ENCODE measurements around the gene MACF1. TPM values are rescaled to one million over a fixed set of nuclear protein-coding genes. Genes with fewer than 3 reads are reported as not detected.
"Not testable (repeated sequence)": the region's sequence is repeated elsewhere in the genome, so short reads cannot be mapped to it uniquely, and the experiment has no call there.

Gene MACF1
- total RNA-seq, 1 donor from 2014 or later: 222 TPM

GRCh38 chr1:39159224-39160036 lies 45.1 kb upstream of the MACF1 start:
- Histone ChIP-seq H2AFZ (replicated peaks) (no peak overlapping the region), H3K9me3 (ENCODE audit: low read depth) (no peaks in the 10 kb centered on the region), H3K27ac (peak overlapping the region; percentile 92), H3K4me2 (peak overlapping the region; percentile 86), H3K4me1 (peaks cover 63% of the 10 kb centered on the region), H3K36me3 (no peaks in the 10 kb centered on the region), H3K79me2 (ENCODE audit: low read depth) (peaks cover 100% of the 10 kb centered on the region), H3F3A (ENCODE audit: low read depth) (peaks cover 39% of the 10 kb centered on the region), H4K20me1 (ENCODE audit: low read depth) (peaks cover 58% of the 10 kb centered on the region), H3K27me3 (no peaks in the 10 kb centered on the region), H3K9ac (peak overlapping the region; percentile 56), H3K4me3 (peak overlapping the region; percentile 47)
- TF ChIP-seq CTCF (IDR thresholded peaks at IDR 0.05): no peak
- TF ChIP-seq EZH2phosphoT487 (IDR thresholded peaks at IDR 0.05): no peak
- TF ChIP-seq EZH2 (IDR thresholded peaks at IDR 0.05): no peak
- peak; percentile 51 for DNase-seq (ENCODE audit: low spot score)
- H3K27me3 Mint-ChIP-seq (ENCODE audit: insufficient read depth, low read depth): no peaks in the 10 kb centered on the region
- no peak overlapping the region for H3K4me3 Mint-ChIP-seq
- peaks cover 9% of the 10 kb centered on the region for H3K36me3 Mint-ChIP-seq
- peaks cover 60% of the 10 kb centered on the region for H3K4me1 Mint-ChIP-seq
- H3K27ac Mint-ChIP-seq: peak overlapping the region; percentile 93
- H3K9me3 Mint-ChIP-seq: peaks cover 2% of the 10 kb centered on the region

- Histone ChIP-seq H3K79me2 (ENCODE audit: low read depth) (peaks cover 100% of the 10 kb centered on the region), H3K36me3 (no peaks in the 10 kb centered on the region), H3F3A (ENCODE audit: low read depth) (peaks cover 45% of the 10 kb centered on the region), H3K9ac (no peak overlapping the region), H3K27ac (peak overlapping the region; percentile 7), H3K4me3 (peak overlapping the region; percentile 13), H3K4me2 (peak overlapping the region; percentile 86), H4K20me1 (ENCODE audit: low read depth) (peaks cover 58% of the 10 kb centered on the region), H3K4me1 (peaks cover 67% of the 10 kb centered on the region), H3K27me3 (no peaks in the 10 kb centered on the region), H3K9me3 (ENCODE audit: low read depth) (no peaks in the 10 kb centered on the region), H2AFZ (replicated peaks) (no peak overlapping the region)
- Mint-ChIP-seq H3K9me3 (peaks cover 2% of the 10 kb centered on the region), H3K4me1 (peaks cover 62% of the 10 kb centered on the region), H3K27me3 (ENCODE audit: insufficient read depth, low read depth) (no peaks in the 10 kb centered on the region), H3K27ac (no peak overlapping the region), H3K4me3 (no peak overlapping the region), H3K36me3 (peaks cover 9% of the 10 kb centered on the region)
- DNase-seq (ENCODE audit: low spot score): no peak
- TF ChIP-seq EZH2 (IDR thresholded peaks at IDR 0.05): no peak
- no peak for TF ChIP-seq EZH2phosphoT487 (IDR thresholded peaks at IDR 0.05)
- TF ChIP-seq CTCF (IDR thresholded peaks at IDR 0.05): no peak
Measured at GRCh38 chr1:39160703-39161102, 43.8 kb upstream of the MACF1 start.

GRCh38 chr1:39161811-39162210 lies 42.7 kb upstream of the MACF1 start:
- not testable (repeated sequence) for H3K27ac Mint-ChIP-seq; H3K9me3 Mint-ChIP-seq; H2AFZ ChIP-seq (replicated peaks); DNase-seq (ENCODE audit: low spot score); H3K36me3 ChIP-seq; H3K4me3 Mint-ChIP-seq; H3K27me3 ChIP-seq; H3K36me3 Mint-ChIP-seq; H3K9me3 ChIP-seq (ENCODE audit: low read depth); H3K27me3 Mint-ChIP-seq (ENCODE audit: insufficient read depth, low read depth); H3K9ac ChIP-seq; H3K27ac ChIP-seq; H3K4me3 ChIP-seq; H3K4me2 ChIP-seq
- peaks cover 46% of the 10 kb centered on the region for H3F3A ChIP-seq (ENCODE audit: low read depth)
- peaks cover 68% of the 10 kb centered on the region for H3K4me1 Mint-ChIP-seq
- H3K79me2 ChIP-seq (ENCODE audit: low read depth): peaks cover 100% of the 10 kb centered on the region
- peaks cover 57% of the 10 kb centered on the region for H4K20me1 ChIP-seq (ENCODE audit: low read depth)
- H3K4me1 ChIP-seq: peaks cover 76% of the 10 kb centered on the region

GRCh38 chr1:39163469-39163868 lies 41.0 kb upstream of the MACF1 start:
- H3K27ac ChIP-seq: peak overlapping the region; percentile 73
- TF ChIP-seq CTCF (IDR thresholded peaks at IDR 0.05) (no peak), EZH2 (IDR thresholded peaks at IDR 0.05) (no peak), EZH2phosphoT487 (IDR thresholded peaks at IDR 0.05) (no peak)
- H3F3A ChIP-seq (ENCODE audit: low read depth): peaks cover 35% of the 10 kb centered on the region
- H3K9ac ChIP-seq: no peak overlapping the region
- Mint-ChIP-seq H3K36me3 (peaks cover 8% of the 10 kb centered on the region), H3K27ac (peak overlapping the region; percentile 11), H3K27me3 (ENCODE audit: insufficient read depth, low read depth) (no peaks in the 10 kb centered on the region), H3K4me3 (no peak overlapping the region), H3K4me1 (peaks cover 64% of the 10 kb centered on the region), H3K9me3 (peaks cover 2% of the 10 kb centered on the region)
- H3K4me2 ChIP-seq: no peak overlapping the region
- no peaks in the 10 kb centered on the region for H3K9me3 ChIP-seq (ENCODE audit: low read depth)
- no peak overlapping the region for H2AFZ ChIP-seq (replicated peaks)
- H4K20me1 ChIP-seq (ENCODE audit: low read depth): peaks cover 42% of the 10 kb centered on the region
- H3K36me3 ChIP-seq: no peaks in the 10 kb centered on the region
- H3K79me2 ChIP-seq (ENCODE audit: low read depth): peaks cover 100% of the 10 kb centered on the region
- no peaks in the 10 kb centered on the region for H3K27me3 ChIP-seq
- no peak for DNase-seq (ENCODE audit: low spot score)
- peaks cover 70% of the 10 kb centered on the region for H3K4me1 ChIP-seq
- H3K4me3 ChIP-seq: no peak overlapping the region

Data from neural progenitor cell (in vitro differentiated cells).